GM06990 (cell line): ENCODE data around the gene ABCC1.

Experiments
- DNase-seq: peaks from one replicate; pipeline ENCODE4 v3.0.0-alpha.2; 2011; ENCODE audit not compliant: insufficient read length; ENCODE audit errors: extremely low read depth
- H3K27me3 ChIP-seq: replicated peaks from 2 replicates; pipeline ENCODE4 v1.6.0; 2011; ENCODE audit warnings: low read length; ENCODE audit not compliant: control insufficient read depth, insufficient read depth
- H3K36me3 ChIP-seq: 2 replicates; pipeline ENCODE4 v1.5.1; 2011; ENCODE audit warnings: low read length; ENCODE audit not compliant: control insufficient read depth, insufficient read depth
- H3K4me3 ChIP-seq: replicated peaks from 2 replicates; pipeline ENCODE4 v1.5.1; 2011; ENCODE audit warnings: low read depth, mild to moderate bottlenecking, control low read depth, low read length
- TF ChIP-seq, protein P1 (sequence below): IDR thresholded peaks from 2 replicates; pipeline ENCODE4 v1.5.1; 2011; ENCODE audit warnings: low read length, control low read depth, mild to moderate bottlenecking, inconsistent platforms; ENCODE audit not compliant: insufficient read depth, poor library complexity, severe bottlenecking

ABCC1 gene

DNA sequence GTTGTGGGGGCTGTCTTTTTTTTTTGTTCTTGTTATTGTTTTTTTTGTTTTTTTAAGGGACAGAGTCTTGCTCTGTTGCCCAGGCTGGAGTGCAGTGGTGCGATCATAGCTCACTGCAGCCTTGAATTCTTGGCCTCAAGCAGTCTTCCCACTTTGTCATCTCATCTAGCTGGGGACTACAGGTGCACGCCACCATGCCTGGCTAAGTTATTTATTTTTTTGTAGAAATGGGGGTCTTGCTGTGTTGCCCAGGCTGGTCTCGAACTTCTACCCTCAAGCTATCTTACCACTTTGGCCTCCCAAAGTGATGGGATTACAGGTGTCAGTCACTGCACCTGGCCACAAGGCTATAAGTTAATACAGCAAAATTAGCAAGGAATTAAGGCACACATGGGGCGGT is 101.7 kb downstream of the ABCC1 start:
- DNase-seq = no peak
- peaks cover 19% of the 10 kb centered on the region for H3K36me3 ChIP-seq
- no peaks in the 10 kb centered on the region for H3K27me3 ChIP-seq
- no peak overlapping the region for H3K4me3 ChIP-seq
- TF ChIP-seq, protein P1, sequence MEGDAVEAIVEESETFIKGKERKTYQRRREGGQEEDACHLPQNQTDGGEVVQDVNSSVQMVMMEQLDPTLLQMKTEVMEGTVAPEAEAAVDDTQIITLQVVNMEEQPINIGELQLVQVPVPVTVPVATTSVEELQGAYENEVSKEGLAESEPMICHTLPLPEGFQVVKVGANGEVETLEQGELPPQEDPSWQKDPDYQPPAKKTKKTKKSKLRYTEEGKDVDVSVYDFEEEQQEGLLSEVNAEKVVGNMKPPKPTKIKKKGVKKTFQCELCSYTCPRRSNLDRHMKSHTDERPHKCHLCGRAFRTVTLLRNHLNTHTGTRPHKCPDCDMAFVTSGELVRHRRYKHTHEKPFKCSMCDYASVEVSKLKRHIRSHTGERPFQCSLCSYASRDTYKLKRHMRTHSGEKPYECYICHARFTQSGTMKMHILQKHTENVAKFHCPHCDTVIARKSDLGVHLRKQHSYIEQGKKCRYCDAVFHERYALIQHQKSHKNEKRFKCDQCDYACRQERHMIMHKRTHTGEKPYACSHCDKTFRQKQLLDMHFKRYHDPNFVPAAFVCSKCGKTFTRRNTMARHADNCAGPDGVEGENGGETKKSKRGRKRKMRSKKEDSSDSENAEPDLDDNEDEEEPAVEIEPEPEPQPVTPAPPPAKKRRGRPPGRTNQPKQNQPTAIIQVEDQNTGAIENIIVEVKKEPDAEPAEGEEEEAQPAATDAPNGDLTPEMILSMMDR = no peak

DNA sequence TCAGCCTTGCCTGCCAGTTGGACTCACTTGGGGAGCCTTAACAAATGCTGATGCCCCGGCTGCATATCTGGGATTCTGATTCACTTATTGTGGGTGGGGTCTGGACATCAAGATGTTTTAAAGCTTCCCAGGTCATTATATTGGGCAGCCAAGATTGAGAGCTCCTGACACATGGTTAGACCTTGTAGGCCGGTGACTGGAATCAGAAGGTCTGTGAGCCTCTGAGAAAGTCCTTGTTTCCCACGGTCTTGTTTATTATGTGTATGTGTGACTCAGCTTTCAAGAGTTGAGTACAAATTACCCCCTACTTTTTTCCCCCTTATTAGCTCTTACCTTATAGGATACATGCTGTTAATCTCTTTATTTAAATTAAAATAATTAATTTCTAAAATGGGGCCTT is 103.5 kb downstream of the ABCC1 start:
- TF ChIP-seq, protein P1 = no peak
- Histone ChIP-seq H3K27me3 (no peaks in the 10 kb centered on the region), H3K36me3 (peaks cover 18% of the 10 kb centered on the region), H3K4me3 (no peak overlapping the region)
- no peak for DNase-seq

DNA sequence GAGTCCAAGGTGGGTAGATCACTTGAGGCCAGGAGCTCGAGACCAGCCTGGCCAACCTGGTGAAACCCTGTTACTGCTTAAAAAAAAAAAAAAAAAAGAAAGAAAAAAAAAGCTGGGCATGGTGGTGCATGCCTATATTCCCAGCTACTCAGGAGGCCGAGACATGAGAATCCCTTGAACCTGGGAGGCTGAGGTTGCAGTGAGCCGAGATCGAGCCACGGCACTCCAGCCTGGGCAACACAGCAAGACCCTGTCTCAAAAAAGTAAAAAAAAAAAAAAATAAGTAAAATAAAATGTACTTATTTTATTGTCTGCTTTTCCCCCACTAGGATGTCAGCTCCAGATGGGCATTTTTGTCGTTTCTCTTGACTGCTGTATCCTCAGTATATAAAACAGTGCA is 107.7 kb downstream of the ABCC1 start:
- H3K4me3 ChIP-seq = no peak overlapping the region
- peaks cover 20% of the 10 kb centered on the region for H3K36me3 ChIP-seq
- H3K27me3 ChIP-seq = no peaks in the 10 kb centered on the region
- TF ChIP-seq, protein P1 = no peak
- no peak for DNase-seq

DNA sequence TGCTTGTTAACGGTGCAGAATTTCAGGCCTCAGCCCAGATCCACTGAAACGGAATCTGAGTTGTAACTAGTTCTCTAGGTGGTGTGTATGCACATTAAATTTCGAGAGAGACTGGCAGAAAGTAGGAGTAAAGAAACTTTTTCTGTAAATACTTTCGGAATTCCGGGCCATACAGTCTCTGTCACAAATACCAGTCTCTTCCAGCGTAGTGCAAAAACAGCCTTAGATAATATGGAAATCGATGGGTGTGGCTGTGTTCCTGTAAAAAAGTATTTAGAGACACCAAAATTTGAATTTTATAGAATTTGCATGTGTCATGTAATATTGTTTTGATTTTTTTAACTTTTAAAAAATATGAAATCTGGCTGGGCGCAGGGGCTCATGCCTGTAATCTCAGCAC is 109.7 kb downstream of the ABCC1 start:
- no peaks in the 10 kb centered on the region for H3K27me3 ChIP-seq
- peaks cover 22% of the 10 kb centered on the region for H3K36me3 ChIP-seq
- no peak for DNase-seq
- H3K4me3 ChIP-seq = no peak overlapping the region
- TF ChIP-seq, protein P1 = no peak

DNA sequence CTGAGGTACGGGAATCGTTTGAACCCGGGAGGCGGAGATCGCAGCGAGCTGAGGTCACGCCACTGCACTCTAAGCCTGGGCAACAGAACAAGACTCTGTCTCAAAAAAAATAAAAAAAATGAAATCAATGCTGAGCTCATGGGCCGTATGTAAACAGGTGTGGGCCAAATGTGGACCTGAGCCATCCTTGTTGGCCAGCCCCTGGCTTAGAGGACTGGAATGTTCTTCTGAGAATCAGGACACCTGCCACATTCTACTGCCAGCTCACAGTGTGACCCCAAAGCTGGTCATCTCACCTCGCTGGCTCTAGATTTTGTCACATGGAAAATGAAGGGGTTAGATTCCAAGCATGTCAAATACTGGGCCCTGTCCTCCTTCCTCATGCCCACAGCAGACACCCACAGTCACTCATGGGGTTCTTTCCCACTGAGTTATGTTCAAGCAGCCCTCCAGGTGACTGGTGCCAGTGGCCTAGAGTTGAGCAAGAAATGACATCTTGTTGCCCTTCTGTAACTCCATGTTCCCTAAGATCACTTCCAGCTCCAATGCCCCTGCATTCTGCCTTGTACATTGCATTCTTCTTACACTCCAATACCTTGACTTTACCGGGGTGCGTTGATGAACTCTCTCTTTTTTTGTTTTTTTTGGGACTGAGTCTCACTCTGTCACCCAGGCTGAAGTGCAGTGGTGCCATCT is 110.6 kb downstream of the ABCC1 start:
- no peaks in the 10 kb centered on the region for H3K27me3 ChIP-seq
- TF ChIP-seq, protein P1 = no peak
- peaks cover 24% of the 10 kb centered on the region for H3K36me3 ChIP-seq
- no peak overlapping the region for H3K4me3 ChIP-seq
- no peak for DNase-seq
